ENCODE data around the gene GDAP1L1.

DNA sequence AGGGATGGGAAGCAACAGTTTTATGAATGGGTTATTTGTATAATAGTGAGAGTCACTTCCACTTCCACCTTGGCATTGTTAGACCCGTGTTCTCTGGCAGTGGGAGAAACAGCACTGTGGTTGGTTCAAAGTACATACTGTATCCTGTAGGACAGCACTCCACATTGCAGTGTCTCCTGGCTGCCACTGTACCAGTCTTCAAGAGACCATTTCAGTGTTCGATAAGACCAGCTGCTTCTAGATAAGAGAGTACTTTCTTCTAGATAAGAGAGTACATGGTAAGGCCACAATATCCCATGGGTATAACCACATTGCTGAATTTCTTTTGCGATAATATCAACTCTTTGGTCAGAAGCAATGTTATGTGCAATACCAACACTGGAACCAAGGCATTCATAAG, 35.1 kb downstream of the GDAP1L1 start:
- TF ChIP-seq, protein P1, sequence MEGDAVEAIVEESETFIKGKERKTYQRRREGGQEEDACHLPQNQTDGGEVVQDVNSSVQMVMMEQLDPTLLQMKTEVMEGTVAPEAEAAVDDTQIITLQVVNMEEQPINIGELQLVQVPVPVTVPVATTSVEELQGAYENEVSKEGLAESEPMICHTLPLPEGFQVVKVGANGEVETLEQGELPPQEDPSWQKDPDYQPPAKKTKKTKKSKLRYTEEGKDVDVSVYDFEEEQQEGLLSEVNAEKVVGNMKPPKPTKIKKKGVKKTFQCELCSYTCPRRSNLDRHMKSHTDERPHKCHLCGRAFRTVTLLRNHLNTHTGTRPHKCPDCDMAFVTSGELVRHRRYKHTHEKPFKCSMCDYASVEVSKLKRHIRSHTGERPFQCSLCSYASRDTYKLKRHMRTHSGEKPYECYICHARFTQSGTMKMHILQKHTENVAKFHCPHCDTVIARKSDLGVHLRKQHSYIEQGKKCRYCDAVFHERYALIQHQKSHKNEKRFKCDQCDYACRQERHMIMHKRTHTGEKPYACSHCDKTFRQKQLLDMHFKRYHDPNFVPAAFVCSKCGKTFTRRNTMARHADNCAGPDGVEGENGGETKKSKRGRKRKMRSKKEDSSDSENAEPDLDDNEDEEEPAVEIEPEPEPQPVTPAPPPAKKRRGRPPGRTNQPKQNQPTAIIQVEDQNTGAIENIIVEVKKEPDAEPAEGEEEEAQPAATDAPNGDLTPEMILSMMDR (conservative IDR thresholded peaks at IDR 0.05; ENCODE audit: low read length), result no peak
- TF ChIP-seq EZH2phosphoT487 (IDR thresholded peaks at IDR 0.05; ENCODE audit: borderline replicate concordance, low read depth, low read length), result no peak
